GM23248 (cell line): ENCODE data around the gene MSMO1.

Experiments
- EZH2 ChIP-seq: fragments of 200-600 bp; sonication (generic); IDR thresholded peaks from 2 replicates; pipeline ENCODE4 v1.6.1; 2018; ENCODE audit warnings: antibody characterized with exemption, mild to moderate bottlenecking; ENCODE audit not compliant: insufficient read depth, poor library complexity, severe bottlenecking
- EZH2phosphoT487 ChIP-seq: fragments of 200-600 bp; sonication (generic); IDR thresholded peaks from 2 replicates; pipeline ENCODE4 v1.6.1; 2018; ENCODE audit warnings: antibody characterized with exemption, moderate library complexity, mild to moderate bottlenecking, low read depth; ENCODE audit not compliant: insufficient read depth

DNA sequence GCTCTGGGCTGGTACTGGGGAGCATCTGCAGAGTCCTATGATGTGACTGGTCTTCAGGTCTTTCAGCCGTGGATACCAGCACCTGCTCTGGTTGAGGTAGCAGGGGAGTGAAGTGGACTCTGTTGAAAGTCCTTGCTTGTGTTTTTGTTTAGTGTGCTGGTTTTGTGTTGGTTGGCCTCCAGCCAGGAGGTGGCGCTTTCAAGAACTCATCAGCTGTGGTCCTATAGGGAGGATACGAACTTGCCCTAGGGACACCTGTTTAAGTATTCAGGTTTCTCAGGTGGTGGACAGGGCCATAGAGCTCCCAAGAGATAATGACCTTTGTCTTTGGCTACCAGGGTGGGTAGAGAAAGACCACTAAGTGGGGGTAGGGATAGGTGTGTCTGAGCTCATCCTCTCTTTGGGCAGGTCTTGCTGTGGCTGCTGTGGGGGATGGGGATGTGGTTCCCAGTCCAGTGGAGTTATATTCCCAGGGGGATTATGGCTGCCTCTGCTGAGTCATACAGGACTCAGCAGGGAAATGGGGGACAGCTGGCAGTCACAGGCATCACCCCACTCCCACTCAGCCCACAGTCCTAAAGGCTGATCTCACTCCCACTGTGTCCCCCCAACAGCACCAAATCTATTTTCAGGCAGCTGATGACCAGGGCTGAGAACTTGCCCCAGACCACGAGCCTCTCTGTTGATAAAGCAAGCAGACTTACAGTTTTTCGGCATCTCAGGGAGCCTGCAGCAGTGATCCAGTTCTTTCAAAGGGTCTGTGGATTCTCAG is 24.1 kb downstream of the MSMO1 start:
- TF ChIP-seq EZH2 (no peak), EZH2phosphoT487 (no peak)
